Left ventricle myocardium superior (tissue), 1 donor: ENCODE data around the gene PDLIM4. TPM values are rescaled to one million over a fixed set of nuclear protein-coding genes. Genes with fewer than 3 reads are reported as not detected.
A peak's percentile ranks its signal among the peaks of the same experiment; 100 is the strongest.

Experiments used
- ATAC-seq: fragments of 200-7000 bp; cut with Tn5 transposase; one replicate; pipeline ENCODE4 v1.9.1; 2020; ENCODE audit warnings: mild to moderate bottlenecking, moderate library complexity
- DNase-seq: peaks from one replicate; pipeline ENCODE4 v3.0.0-alpha.2; 2020
- intact Hi-C: fragments of 100-400 bp; cut with micrococcal nuclease; formaldehyde crosslinking; loops from one replicate; pipeline ENCODE4 v1.11.0; 2022
- long read RNA-seq: library from polyadenylated mRNA; unstranded; transcript quantifications from one replicate; pipeline ENCODE4 v2.0.0, GENCODE V29; 2021
- total RNA-seq: library from RNA; stranded (reverse); fragmentation: NEBNext Ultra II Directional; extraction: Animal tissue kit (Norgen Biotek cat#: 25700); gene quantifications from one replicate; pipeline ENCODE4 v1.2.1, GENCODE V29; 2021
- donor health status: DM: no; HTN: yes; CAD: no; lungs with severe emphysema.

Gene PDLIM4, protein sequence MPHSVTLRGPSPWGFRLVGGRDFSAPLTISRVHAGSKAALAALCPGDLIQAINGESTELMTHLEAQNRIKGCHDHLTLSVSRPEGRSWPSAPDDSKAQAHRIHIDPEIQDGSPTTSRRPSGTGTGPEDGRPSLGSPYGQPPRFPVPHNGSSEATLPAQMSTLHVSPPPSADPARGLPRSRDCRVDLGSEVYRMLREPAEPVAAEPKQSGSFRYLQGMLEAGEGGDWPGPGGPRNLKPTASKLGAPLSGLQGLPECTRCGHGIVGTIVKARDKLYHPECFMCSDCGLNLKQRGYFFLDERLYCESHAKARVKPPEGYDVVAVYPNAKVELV
- total RNA-seq: 3.8 TPM
- long read RNA-seq, transcript PDLIM4-201 (7 exons, 2,282 nt): major isoform, 8 of 8 reads
- long read RNA-seq, partial matches to known transcripts: 0 of 8 reads
- long read RNA-seq, other reads (novel, unspliced or antisense): 0 of 8 reads

DNA sequence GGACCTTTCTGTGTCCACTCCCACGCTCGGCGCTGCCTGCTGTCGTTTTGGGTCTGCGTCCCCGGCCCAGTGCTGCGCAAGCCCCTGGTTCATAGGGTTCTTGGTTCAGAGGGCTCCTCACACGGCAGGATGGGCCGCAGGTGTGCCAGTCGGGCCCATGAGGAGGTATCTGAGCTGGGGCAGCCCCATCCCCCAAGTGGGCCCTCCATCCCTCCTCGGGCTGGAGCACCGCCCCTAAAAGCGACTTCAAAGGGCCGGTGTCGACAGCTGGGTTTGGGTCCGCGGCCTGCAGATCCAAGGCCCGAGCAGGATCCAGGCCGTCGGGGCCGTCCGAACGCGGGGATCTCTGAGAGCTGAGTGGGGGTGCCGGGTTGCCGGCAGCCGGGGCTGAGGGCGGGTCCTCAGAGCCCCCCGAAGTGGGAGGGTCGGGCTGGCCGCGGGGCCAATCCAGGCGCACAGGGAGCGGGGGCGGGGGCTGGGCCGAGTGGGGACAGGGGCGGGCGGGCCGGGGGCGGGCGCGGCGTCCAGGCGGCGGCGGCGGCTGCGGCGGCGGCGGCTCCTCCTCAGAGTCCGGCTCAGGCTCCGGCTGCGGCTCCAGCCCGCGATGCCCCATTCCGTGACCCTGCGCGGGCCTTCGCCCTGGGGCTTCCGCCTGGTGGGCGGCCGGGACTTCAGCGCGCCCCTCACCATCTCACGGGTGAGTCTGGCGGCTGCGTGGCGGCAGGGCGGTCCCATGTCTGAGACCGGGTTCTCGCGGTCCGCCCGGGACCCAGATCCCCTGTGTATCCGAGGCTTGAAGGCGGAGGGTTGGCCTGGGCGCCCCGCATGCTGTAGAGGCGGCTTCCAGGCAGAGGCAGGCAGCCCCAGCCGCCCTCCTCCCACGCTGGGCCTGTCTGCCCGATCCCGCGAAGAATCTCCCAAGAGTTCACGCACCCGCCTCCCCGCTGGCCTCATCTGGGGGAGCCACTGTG is at the start of gene PDLIM4:
PDLIM4 (plus strand) TSS at position 566 of the 971 bp plus-strand sequence; CDS start at position 605, 39 bp downstream.
- ATAC-seq: peak; percentile 34
- peak; percentile 60 for DNase-seq
- intact Hi-C loops: no loop called here

DNA sequence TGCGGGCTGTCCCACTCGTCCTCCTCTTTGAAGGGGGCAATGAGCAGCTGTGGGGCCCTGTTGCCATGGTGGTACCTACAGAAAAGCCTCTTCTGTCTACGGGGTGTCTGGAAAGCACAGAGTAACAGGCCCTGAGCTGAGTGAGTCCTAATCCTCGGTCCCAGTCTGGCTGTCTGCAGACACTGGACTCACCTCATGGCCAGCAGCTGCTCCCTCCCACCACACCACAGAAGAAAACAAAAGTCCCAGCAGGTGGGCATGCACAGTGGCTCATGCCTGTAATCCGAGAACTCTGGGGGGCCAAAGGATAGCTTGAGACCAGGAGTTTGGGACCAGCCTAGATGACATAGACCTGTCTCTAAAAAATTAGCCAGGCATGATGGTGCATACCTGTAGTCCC is 49.7 kb upstream of the PDLIM4 start:
- DNase-seq: no peak
- ATAC-seq: no peak
- intact Hi-C loops: no loop called here

DNA sequence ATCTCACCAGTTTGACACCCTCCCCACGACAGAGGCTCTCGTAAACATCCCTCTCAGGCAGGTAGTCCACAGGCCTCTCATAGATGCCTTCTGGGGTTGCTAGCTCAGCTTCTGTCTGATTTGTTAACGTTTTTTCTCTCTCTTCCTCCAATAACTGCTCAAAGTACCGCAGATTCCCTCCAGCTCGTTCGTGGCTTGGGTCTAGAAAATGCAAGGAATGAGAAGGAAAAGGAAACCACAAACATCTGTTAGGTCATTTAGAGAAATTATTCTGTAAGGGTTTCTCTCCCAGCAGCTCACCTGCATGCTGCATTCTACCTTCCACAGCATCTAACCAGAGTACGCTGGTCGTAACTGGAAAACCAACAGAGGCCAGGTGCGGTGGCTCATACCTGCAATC is 48.4 kb upstream of the PDLIM4 start:
- ATAC-seq: no peak
- DNase-seq: no peak
- intact Hi-C loops: no loop called here

DNA sequence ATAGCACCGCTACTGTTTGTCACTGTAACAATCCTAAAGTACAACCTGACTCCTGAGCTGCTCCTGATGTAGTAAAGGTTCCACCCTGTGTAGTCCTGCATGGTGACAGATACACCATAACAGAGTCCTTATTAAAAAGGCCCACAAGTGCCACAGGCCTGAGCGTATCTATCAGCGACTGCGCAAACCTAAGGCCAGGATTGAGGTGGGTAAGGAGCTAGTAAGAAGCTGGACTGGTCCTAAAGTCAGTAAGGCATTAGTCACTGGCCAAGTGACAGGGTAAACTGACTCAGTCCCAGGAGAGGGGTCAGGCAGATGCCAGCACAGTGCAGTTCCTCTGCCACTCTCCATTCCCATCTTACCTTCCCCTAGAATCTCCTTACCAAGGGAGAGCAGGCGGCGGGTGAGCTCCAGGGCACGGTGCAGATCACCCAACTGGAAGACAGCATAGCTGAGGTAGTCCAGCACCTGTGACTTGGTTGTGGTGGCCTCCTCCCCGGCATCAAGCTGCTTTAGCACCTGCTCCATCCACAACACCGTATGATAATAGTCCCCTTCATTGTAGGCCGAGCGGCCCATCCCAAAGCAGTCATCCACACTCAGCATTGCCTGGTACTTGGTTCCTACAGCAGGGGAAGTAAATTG is 47.5 kb upstream of the PDLIM4 start:
- DNase-seq (no peak), ATAC-seq (no peak)
- intact Hi-C loops: no loop called here

DNA sequence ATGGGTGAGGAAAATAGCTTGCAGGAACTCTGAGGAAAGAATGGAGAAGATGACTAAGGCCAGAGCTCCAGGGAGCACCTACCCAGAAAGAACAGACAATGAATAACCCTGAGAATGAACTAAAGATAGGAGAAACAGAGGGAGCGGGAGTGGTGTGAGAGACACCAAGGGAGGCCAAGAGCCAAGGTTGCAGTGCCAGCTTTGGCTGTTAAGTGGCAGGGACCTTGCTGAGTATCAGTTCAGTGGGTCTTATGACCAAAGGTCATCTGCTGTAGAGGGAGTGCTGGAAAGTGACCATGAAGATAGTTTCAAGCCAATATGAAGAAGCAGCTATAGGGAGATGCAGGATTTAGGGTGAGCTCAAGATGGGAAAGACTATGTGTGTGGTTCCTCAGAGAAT is 46.6 kb upstream of the PDLIM4 start:
- ATAC-seq (peak; percentile 60), DNase-seq (peak; percentile 67)
- intact Hi-C loops: no loop called here

DNA sequence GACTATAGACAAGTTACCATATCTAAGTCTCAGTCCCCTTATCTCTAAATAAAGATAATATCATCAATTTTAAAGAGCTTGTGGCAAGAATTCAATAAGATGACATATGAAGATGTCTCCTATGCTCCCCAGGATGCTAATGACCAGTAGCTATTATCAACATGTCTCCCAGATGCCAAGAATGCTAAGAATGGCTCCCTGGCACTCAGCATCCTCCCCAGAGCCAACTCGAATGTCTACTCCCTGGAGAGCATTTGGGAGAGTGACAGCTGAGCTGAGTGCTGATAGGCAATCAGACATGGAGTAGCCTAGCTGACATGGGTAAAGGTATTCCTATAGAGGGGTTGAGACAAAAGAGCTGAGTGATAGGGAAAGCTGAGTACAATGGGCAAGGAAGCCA is 45.7 kb upstream of the PDLIM4 start:
- intact Hi-C loops: no loop called here
- ATAC-seq: peak; percentile 69
- DNase-seq: peak; percentile 60

DNA sequence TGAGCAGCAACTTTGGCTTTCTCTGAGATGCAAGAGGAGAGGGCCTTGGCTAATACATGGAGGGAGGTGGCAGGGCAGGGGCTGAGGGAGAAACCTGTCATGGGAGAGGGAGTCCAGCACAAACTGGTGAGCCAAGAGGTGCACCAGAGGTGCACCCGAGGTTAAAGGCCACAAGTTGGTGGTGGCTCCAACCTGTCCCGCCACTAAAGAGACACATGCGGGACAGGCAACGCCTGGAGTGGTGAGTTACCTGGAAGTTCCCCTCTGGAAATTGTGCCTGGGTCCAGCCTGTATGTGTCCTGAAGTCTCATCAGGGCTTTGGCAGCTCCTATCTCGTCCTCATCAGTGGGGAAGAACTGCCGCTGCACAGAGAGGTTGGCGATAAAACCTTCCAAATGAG is 43.8 kb upstream of the PDLIM4 start:
- ATAC-seq: no peak
- intact Hi-C loops: no loop called here
- no peak for DNase-seq

DNA sequence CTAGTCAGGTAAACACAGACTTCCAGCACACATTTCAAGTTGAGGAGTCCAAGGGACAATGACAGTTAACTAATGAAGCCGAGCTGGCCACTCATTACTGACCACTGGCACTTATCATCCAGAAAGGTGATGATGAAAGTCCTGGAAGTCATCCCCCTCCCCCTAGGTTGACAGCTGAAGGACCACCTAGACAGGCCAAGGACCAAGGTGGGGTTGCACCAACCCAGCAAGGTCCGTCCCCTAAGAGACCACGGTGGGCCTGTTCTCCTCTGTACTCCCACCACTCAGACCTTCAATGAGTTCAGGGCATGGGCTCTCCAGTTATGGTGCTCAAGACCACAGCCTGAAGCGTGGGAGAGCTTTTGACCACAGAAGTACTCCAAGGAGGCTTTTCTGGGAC is 43.0 kb upstream of the PDLIM4 start:
- ATAC-seq: no peak
- intact Hi-C loops: no loop called here
- DNase-seq: no peak

DNA sequence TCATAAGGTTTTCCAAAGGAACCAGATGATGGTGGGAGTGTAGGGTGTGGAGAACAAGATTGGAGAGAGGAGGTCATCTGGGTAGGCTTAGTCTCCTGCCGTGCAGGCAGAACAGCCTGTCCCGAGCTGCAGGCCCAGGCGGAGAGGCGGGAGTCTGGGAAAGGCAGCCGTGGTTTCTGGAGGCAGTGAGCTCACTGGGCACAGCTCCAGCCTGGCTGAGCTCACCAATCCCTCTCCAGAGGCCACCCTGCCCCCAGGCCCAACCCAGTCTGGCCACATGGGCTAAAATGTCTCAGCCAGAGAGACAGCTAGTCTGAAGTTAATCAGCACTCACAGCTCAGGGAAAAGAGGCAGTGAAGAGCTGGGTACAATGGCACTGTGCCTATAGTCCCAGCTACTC is 42.2 kb upstream of the PDLIM4 start:
- intact Hi-C loops: no loop called here
- ATAC-seq (peak; percentile 89), DNase-seq (peak; percentile 97)

DNA sequence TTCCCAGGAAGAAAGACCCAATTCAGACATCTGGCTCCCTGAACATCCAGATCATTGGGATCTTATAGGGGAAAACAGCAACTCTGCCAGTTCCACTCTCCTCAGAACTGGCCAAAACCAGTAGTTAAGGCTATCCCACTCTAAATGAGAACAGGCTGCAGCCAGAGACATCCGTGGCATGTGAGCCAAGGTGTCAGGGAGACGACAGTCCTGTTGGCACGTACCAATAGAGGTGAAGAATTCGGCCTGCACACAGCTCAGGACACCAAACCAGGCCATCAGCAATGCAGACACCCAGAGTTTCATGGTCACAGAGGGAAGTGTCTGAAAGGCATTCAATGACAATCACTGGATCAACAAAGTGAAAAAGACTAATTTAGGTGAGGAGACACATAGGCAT is 39.2 kb upstream of the PDLIM4 start:
- DNase-seq: peak; percentile 46
- intact Hi-C loops: no loop called here
- ATAC-seq: peak; percentile 12

DNA sequence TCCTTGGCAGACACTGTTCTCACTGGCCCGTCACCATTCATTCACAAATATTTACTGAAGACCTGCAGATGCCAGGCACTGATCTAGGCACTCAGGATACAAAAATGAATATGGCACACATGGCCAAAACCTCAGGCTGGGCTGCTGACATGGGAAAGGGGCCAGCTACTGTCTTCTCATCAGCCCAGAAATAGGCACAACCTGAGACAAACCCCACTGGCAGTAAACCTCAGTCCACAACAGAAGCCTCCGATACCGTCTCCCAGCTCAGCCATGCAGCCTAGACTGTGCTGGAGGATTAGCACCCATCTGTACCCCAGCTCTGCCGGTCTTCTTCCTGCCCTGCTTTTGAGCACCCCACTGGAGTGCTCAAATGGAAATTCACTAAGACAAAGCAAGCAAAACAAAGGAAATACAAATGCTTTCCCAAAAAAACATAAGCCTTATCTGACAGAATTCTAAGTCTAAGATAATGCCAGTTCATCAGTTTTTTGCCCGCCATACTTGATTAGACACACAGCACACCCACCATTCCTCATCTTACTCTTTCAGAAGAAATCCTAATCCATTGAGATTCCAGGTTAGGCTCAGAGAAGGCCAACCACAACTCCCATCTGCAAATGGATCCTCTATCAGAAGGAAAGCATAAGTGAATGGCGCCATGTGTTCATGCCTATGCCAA is 38.1 kb upstream of the PDLIM4 start:
- peak; percentile 9 for ATAC-seq
- intact Hi-C loops: no loop called here
- DNase-seq: no peak

DNA sequence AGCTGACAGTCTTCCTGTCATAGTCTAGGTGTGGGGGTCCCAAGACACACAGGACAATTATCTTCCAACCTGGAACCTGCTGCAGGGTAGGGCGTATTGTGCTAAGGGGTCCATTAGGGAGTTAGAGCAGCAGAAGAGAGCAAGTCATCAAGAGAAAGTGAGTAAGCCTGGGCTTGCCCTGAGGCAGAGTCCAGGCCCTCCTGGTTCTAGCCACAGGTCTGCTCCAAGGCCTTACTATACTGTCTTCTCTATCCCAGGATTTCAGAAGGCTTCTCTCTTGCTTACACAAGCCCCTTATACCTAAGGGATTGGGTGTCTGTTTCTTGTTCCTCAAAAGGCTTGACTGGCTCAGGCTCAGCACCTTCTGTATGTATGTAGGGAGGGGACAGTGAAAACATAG is 37.5 kb upstream of the PDLIM4 start:
- DNase-seq (no peak), ATAC-seq (no peak)
- intact Hi-C loops: no loop called here

DNA sequence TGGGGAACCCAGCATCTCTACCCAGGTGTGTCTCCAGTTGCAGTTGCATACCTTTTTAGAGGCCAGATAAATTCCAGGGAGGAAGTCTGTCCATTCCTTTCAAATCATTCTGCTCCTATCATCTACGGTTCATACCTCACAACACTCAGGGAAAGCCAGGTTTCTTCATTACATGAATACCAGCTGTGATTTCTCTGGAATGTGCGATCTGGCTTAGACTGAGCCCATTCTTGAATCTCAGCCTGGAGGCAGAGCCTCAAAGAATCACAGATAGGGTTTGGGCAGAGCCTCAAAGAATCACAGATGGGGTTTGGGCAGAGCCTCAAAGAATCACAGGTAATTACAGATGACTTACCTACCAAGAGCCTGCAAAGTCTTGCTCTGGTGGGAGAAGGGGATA is 37.0 kb upstream of the PDLIM4 start:
- ATAC-seq: no peak
- DNase-seq: no peak
- intact Hi-C loops: no loop called here

DNA sequence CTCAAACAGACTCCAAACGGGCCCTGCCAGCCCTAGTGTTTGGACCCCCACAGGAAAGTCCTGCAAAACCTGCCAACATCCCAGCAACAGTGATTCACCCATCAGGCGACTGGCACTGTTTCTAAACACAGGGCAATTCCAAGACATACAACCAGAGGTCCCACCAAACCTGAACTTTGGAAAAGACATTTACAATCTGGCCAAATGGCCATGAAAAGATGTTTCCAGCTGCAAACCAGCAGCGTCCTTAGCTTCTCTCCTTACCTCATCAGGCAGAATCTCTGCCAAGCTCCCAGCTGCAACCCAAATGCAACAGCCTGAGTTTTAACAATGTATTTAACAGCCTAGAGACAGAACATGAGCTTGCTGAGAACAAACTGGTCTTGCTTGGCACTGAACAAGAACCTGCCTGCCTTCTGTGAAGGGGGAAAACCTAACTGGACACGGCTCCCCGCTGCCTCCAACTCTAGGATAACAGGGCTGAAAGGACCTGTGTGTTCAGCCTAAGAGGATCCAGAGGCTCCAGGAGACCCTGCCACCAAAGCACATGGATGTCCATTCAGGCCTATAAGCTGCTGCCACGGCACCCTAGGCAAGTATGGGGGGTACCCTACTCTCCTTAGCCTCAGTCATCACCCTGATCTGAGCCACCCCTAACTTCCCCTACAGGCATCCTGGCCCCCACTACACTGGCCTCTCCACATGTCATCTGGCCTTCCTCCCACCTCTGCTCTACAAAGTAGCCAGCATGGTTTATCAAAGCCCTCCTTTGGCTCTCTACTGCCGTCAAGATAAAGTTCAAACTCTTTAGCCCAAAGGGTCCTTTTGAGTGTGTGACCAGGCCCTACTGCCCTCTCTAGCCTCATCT is 35.5 kb upstream of the PDLIM4 start:
- peak; percentile 67 for DNase-seq
- peak; percentile 48 for ATAC-seq
- intact Hi-C loops: no loop called here

DNA sequence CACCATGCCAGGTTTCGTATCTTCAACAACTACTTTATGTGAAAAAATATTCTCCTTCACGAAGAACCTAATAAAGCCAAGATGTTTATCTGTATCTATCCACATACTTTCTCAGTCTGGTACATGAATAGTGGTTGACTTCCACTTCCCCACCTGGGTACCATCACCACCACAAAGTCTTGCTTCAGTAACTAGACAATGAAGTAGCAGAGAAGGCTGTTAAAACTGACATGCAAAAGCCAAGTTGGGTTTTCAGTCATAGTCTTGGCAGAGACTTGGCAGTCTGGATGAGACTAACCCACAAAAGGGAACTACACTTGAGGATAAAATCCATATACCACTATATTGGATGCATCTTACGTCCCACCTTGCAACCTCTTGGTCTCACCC is 34.9 kb upstream of the PDLIM4 start:
- ATAC-seq: no peak
- DNase-seq: no peak
- intact Hi-C loops: no loop called here

DNA sequence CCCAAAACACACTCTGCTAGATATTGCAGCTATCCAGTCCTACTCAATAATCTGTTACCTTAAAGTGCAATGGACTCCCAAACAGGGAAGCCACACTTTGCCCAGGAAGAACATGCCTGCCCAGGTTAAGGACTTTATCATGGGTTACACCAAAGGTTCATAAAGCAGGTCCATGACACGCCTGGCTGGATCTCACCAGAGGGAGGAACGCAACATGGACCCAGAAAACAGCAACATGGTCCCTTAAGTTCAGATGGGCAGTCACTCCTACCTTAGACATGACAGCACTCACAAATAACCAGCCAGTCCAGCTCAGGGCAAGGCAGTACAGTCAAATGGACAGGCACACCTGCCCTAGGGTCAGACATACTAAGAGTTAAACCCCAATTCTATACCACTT is 33.6 kb upstream of the PDLIM4 start:
- DNase-seq (no peak), ATAC-seq (no peak)
- intact Hi-C loops: no loop called here

DNA sequence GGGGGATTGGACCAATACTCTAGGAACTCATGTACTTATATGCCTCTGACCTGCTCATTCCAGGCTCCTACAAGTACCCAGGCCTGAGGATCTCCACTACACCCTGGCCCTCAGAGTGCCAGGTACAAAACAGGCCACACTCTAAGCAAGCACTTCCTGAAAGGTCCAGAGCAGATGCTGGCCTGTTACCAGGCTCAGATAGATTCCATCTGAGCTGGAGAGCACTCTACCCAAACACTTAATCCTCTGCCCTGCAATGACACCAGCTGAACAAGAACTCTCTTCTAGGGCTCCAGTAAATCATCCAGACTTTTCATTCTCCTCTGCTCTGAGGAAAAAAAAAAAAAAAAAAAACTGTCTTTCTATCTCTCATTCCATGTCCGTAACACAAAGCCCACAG is 32.8 kb upstream of the PDLIM4 start:
- ATAC-seq: peak; percentile 2
- intact Hi-C loops: no loop called here
- no peak for DNase-seq
